ENCODE results near the gene SGCG.

DNA sequence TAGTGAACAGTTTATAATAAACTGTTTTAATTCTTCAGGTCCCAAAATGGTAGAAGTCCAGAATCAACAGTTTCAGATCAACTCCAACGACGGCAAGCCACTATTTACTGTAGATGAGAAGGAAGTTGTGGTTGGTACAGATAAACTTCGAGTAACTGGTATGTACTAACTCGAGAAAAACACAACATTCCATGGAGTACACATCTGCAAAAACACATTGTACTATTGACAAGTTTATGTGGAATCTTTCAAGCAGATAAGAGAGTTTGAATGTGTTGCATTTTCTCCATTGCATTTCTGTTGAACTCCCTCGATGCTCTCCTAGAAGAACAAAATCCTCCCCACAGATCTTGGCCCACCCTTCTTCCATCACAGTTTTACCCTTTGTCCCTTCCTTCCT lies 98.5 kb downstream of the SGCG start:
- no peak for TF ChIP-seq CTCF (IDR thresholded peaks at IDR 0.05)
- no peak for TF ChIP-seq POLR2A (IDR thresholded peaks at IDR 0.05)
